Fibroblast of lung (primary cell): ENCODE measurements around the gene APOL2.

Source experiments
- EZH2 ChIP-seq: IDR thresholded peaks from 2 replicates; pipeline ENCODE4 v1.5.1; 2012; ENCODE audit warnings: low read length, control low read depth, mild to moderate bottlenecking; ENCODE audit errors: missing control alignments
- TF ChIP-seq, protein P1 (sequence below), 2 donors: IDR thresholded peaks in 1 of 2; conservative IDR thresholded peaks in 1 of 2; 1 replicate in 1 of 2; 2 replicates in 1 of 2; pipeline ENCODE4 v1.5.1; 2011 to 2012; ENCODE audit warnings: low read length in 2 of 2, control low read depth in 1 of 2, inconsistent platforms in 1 of 2, low read depth in 1 of 2, mild to moderate bottlenecking in 1 of 2

- TF ChIP-seq EZH2, result no peak
- TF ChIP-seq, protein P1, sequence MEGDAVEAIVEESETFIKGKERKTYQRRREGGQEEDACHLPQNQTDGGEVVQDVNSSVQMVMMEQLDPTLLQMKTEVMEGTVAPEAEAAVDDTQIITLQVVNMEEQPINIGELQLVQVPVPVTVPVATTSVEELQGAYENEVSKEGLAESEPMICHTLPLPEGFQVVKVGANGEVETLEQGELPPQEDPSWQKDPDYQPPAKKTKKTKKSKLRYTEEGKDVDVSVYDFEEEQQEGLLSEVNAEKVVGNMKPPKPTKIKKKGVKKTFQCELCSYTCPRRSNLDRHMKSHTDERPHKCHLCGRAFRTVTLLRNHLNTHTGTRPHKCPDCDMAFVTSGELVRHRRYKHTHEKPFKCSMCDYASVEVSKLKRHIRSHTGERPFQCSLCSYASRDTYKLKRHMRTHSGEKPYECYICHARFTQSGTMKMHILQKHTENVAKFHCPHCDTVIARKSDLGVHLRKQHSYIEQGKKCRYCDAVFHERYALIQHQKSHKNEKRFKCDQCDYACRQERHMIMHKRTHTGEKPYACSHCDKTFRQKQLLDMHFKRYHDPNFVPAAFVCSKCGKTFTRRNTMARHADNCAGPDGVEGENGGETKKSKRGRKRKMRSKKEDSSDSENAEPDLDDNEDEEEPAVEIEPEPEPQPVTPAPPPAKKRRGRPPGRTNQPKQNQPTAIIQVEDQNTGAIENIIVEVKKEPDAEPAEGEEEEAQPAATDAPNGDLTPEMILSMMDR (conservative IDR thresholded peaks at IDR 0.05 in 1 of 2, IDR thresholded peaks at IDR 0.05 in 1 of 2; ENCODE audit: low read depth in 1 of 2, low read length in 2 of 2), result no peak
Measured at GRCh38 chr22:36252754-36253522, 13.6 kb upstream of the APOL2 start, which contains the start of gene APOL1.
